Smooth muscle cell (in vitro differentiated cells): ENCODE results near the gene TGM1. TPM values are rescaled to one million over a fixed set of nuclear protein-coding genes. Genes with fewer than 3 reads are reported as not detected.
"Not testable (repeated sequence)": the region's sequence is repeated elsewhere in the genome, so short reads cannot be mapped to it uniquely, and the experiment has no call there.

ENCODE experiments used
- DNase-seq: peaks from one replicate; lab custom pipeline; 2025; ENCODE audit not compliant: unreplicated experiment; lab: John Stamatoyannopoulos, UW
- H2AFZ ChIP-seq: fragments of 200-600 bp; sonication (generic); 2 replicates; pipeline ENCODE4 v1.6.0; 2016; ENCODE audit warnings: antibody characterized with exemption, low read depth, mild to moderate bottlenecking
- H3F3A ChIP-seq: fragments of 200-600 bp; sonication (generic); 2 replicates; pipeline ENCODE4 v1.6.0; 2017; ENCODE audit warnings: antibody characterized with exemption, low read depth
- H3K27ac ChIP-seq: fragments of 200-600 bp; sonication (generic); 2 replicates; pipeline ENCODE4 v1.5.1; 2016; ENCODE audit warnings: low read depth, mild to moderate bottlenecking
- H3K27me3 ChIP-seq: fragments of 200-600 bp; sonication (generic); 2 replicates; pipeline ENCODE4 v1.6.1; 2016; ENCODE audit warnings: low read depth, mild to moderate bottlenecking
- H3K36me3 ChIP-seq: fragments of 200-600 bp; sonication (generic); 2 replicates; pipeline ENCODE4 v1.5.1; 2016; ENCODE audit warnings: low read depth
- H3K4me1 ChIP-seq: fragments of 200-600 bp; sonication (generic); 2 replicates; pipeline ENCODE4 v1.5.1; 2016; ENCODE audit warnings: low read depth
- H3K4me2 ChIP-seq: fragments of 200-600 bp; sonication (generic); 2 replicates; pipeline ENCODE4 v1.6.0; 2016; ENCODE audit warnings: mild to moderate bottlenecking
- H3K4me3 ChIP-seq: fragments of 200-600 bp; sonication (generic); 2 replicates; pipeline ENCODE4 v1.5.1; 2016; ENCODE audit warnings: mild to moderate bottlenecking
- H3K79me2 ChIP-seq: fragments of 200-600 bp; sonication (generic); 2 replicates; pipeline ENCODE4 v1.6.0; 2016; ENCODE audit warnings: low read depth, mild to moderate bottlenecking
- H3K9ac ChIP-seq: fragments of 200-600 bp; sonication (generic); 2 replicates; pipeline ENCODE4 v1.6.0; 2016; ENCODE audit warnings: low read depth
- H3K9me3 ChIP-seq: fragments of 200-600 bp; sonication (generic); replicated peaks from 2 replicates; pipeline ENCODE4 v1.5.1; 2016; ENCODE audit warnings: low read depth
- H4K20me1 ChIP-seq: fragments of 200-600 bp; sonication (generic); 2 replicates; pipeline ENCODE4 v1.6.0; 2016; ENCODE audit warnings: low read depth
- WGBS: methylation state at CpG from one replicate; pipeline ENCODE4 v1.1.7; 2016; ENCODE audit warnings: low lambda C conversion rate; 5-methylcytosine and 5-hydroxymethylcytosine counted together
- polyA plus RNA-seq: library from polyadenylated mRNA; unstranded; fragments of >200 nt; fragmentation: Nextera tagmentation; extraction: Ambion mirVana; gene quantifications from 2 replicates; pipeline ENCODE4 v1.2.1, GENCODE V29; 2016
- total RNA-seq: library from RNA; depleted of rRNA; stranded (reverse); fragments of >200 nt; gene quantifications from 2 replicates; pipeline ENCODE4 v1.2.3, GENCODE V29; 2014
- TF ChIP-seq, protein P1 (sequence below): fragments of 200-600 bp; sonication (generic); IDR thresholded peaks from 2 replicates; pipeline ENCODE4 v1.5.1; 2017; ENCODE audit warnings: borderline replicate concordance, mild to moderate bottlenecking, antibody characterized with exemption; ENCODE audit not compliant: insufficient read depth, poor library complexity, severe bottlenecking

The TGM1 gene
- total and polyA plus RNA-seq, 2 experiments from 2014 or later = 1.6 to 13.6 TPM

DNA sequence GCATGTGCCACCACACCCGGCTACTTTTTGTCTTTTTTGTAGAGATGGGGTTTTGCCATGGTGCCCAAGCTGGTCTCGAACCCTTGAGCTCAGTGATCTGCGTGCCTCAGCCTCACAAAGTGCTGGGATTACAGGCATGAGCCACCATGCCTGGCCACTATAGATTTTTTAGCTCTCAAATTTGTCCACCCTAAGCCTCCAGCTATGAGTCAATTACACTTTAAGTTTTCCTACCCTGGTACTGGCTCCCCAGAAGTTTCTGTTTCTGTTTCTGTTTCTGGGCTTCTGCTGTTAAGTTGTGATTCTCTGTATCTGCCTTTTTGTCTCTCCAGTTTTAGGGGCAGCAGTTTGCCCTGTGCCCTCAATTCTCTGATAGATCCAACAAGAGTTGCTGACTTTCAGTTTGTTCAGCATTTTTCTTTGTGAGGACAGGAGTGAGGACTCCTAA is 16.2 kb downstream of the TGM1 start:
- Histone ChIP-seq H3F3A (no peaks in the 10 kb centered on the region), H3K27me3 (no peaks in the 10 kb centered on the region), H2AFZ (no peak overlapping the region), H3K4me2 (no peak overlapping the region), H3K9ac (no peak overlapping the region), H3K79me2 (peaks cover 2% of the 10 kb centered on the region), H3K4me3 (no peak overlapping the region), H3K27ac (no peak overlapping the region), H3K9me3 (no peaks in the 10 kb centered on the region), H4K20me1 (peaks cover 2% of the 10 kb centered on the region), H3K4me1 (no peaks in the 10 kb centered on the region), H3K36me3 (no peaks in the 10 kb centered on the region)
- TF ChIP-seq, protein P1, sequence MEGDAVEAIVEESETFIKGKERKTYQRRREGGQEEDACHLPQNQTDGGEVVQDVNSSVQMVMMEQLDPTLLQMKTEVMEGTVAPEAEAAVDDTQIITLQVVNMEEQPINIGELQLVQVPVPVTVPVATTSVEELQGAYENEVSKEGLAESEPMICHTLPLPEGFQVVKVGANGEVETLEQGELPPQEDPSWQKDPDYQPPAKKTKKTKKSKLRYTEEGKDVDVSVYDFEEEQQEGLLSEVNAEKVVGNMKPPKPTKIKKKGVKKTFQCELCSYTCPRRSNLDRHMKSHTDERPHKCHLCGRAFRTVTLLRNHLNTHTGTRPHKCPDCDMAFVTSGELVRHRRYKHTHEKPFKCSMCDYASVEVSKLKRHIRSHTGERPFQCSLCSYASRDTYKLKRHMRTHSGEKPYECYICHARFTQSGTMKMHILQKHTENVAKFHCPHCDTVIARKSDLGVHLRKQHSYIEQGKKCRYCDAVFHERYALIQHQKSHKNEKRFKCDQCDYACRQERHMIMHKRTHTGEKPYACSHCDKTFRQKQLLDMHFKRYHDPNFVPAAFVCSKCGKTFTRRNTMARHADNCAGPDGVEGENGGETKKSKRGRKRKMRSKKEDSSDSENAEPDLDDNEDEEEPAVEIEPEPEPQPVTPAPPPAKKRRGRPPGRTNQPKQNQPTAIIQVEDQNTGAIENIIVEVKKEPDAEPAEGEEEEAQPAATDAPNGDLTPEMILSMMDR = no peak
- 86% methylated on average over 3 of the region's 3 CpGs for WGBS
- DNase-seq = no peak

DNA sequence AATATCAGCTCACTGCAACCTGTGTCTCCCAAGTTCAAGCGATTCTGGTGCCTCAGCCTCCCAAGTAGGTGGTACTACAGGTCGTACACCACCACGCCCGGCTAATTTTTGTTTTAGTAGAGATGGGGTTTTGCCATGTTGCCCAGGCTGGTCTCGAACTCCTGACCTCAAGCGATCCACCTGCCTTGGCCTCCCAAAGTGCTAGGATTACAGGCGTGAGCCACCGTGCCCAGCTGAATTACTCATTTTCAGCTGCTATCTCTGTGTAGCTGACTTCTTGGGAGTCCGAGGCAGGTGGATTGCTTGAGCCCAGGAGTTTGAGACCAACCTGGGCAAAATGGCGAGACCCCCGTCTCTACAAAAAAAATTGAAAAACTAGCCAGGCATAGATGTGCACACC is 17.6 kb downstream of the TGM1 start:
- 93% methylated on average over 11 of the region's 11 CpGs for WGBS
- peaks cover 16% of the 10 kb centered on the region for H3K79me2 ChIP-seq

DNA sequence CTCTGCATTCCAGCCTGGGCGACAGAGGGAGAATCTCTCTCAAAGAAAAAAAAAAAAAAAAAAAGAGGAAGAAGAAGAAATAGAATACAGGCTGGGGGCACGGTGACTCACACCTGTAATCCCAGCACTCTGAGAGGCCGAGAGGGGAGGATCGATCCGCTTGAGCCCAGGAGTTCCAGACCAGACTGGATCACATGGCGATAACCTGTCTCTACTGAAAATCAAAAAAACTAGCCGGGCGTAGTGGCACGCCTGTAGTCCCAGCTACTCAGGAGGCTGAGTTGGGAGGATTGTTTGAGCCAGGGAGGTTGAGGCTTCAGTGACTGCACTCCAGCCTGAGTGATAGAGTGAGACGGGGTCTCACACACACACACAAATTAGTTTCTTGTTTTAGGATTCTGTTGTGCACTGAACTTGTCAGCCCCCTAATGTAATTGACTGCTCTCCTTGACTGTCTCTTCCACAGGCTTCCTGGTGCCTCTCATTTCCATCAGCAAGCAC is 19.6 kb downstream of the TGM1 start:
- DNase-seq = no peak
- H3K27me3 ChIP-seq = no peaks in the 10 kb centered on the region
- H3K36me3 ChIP-seq = no peaks in the 10 kb centered on the region
- H3K4me3 ChIP-seq = peak overlapping the region; percentile 73
- H4K20me1 ChIP-seq = peaks cover 24% of the 10 kb centered on the region
- TF ChIP-seq, protein P1 = no peak
- peak overlapping the region; percentile 94 for H3K4me2 ChIP-seq
- peaks cover 5% of the 10 kb centered on the region for H3F3A ChIP-seq
- H2AFZ ChIP-seq = no peak overlapping the region
- H3K9ac ChIP-seq = peak overlapping the region; percentile 92
- peaks cover 4% of the 10 kb centered on the region for H3K4me1 ChIP-seq
- peak overlapping the region; percentile 96 for H3K27ac ChIP-seq
- H3K9me3 ChIP-seq = no peaks in the 10 kb centered on the region
- WGBS = 49% methylated on average over 10 of the region's 10 CpGs
- peaks cover 30% of the 10 kb centered on the region for H3K79me2 ChIP-seq

More for the DNA sequence above, 17.6 kb downstream of the TGM1 start:
- not testable (repeated sequence) for H3K36me3 ChIP-seq, H3K9ac ChIP-seq, H3K27me3 ChIP-seq, H3K27ac ChIP-seq, H3K4me2 ChIP-seq, H3K4me1 ChIP-seq, H2AFZ ChIP-seq, H3K9me3 ChIP-seq, H3F3A ChIP-seq, DNase-seq, H3K4me3 ChIP-seq
- peaks cover 15% of the 10 kb centered on the region for H4K20me1 ChIP-seq

DNA sequence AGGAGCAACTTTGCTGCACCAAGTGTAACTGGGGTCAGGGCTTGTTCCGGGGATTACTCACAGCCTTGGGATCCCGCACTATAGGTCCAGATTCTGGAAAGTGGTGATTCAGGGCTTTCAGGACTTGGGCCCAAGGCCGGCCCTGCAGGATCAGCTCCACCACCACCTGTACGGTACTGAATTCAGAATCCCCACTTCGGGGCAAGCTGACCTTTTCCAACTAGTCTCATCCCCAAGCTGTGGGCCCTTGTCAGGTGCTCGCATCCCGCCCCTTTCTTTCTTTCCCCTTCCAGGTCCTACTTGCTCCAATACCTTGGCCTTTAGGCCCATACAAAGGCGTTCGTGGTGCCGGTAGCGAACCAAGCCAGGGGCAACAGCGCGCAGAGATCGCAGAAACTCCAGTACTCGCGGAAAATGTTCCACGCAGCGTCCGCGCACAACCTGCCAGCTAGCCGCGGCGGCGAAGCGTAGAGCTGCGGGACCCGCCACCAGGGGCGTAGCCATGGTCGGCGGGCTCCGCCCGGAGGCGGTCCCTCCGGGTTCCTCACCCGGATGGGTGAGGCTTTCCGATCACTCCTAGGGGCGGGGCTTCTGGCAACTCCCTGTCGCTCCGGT is 21.0 kb downstream of the TGM1 start:
- Histone ChIP-seq H3F3A (peaks cover 18% of the 10 kb centered on the region), H3K4me3 (peak overlapping the region; percentile 73), H3K36me3 (no peaks in the 10 kb centered on the region), H4K20me1 (peaks cover 24% of the 10 kb centered on the region), H2AFZ (peak overlapping the region; percentile 64), H3K9ac (peak overlapping the region; percentile 92), H3K27ac (peak overlapping the region; percentile 96), H3K9me3 (no peaks in the 10 kb centered on the region), H3K27me3 (no peaks in the 10 kb centered on the region), H3K4me2 (peak overlapping the region; percentile 94), H3K79me2 (peaks cover 30% of the 10 kb centered on the region), H3K4me1 (peaks cover 4% of the 10 kb centered on the region)
- WGBS = 3% methylated on average over 38 of the region's 39 CpGs
- DNase-seq = no peak
- TF ChIP-seq, protein P1 = peak; percentile 44
